Body of pancreas (tissue), 4 donors: Measurements from ENCODE around the gene TPSAB1.

Source experiments
- POLR2A ChIP-seq, 3 donors: fragments of 450-650 bp; IDR thresholded peaks; one replicate each; pipeline ENCODE4 v1.6.1; 2016; ENCODE audit warnings: antibody characterized with exemption in 3 of 3, mild to moderate bottlenecking in 2 of 3
- TF ChIP-seq, protein P1 (sequence below), 7 experiments: fragments of 450-650 bp in 4 of 7; fragments of 200-600 bp in 3 of 7; sonication (generic) in 3 of 7; IDR thresholded peaks; one replicate each; pipeline ENCODE4 v1.5.1; 2016 to 2019; ENCODE audit warnings: antibody characterized with exemption in 7 of 7

DNA sequence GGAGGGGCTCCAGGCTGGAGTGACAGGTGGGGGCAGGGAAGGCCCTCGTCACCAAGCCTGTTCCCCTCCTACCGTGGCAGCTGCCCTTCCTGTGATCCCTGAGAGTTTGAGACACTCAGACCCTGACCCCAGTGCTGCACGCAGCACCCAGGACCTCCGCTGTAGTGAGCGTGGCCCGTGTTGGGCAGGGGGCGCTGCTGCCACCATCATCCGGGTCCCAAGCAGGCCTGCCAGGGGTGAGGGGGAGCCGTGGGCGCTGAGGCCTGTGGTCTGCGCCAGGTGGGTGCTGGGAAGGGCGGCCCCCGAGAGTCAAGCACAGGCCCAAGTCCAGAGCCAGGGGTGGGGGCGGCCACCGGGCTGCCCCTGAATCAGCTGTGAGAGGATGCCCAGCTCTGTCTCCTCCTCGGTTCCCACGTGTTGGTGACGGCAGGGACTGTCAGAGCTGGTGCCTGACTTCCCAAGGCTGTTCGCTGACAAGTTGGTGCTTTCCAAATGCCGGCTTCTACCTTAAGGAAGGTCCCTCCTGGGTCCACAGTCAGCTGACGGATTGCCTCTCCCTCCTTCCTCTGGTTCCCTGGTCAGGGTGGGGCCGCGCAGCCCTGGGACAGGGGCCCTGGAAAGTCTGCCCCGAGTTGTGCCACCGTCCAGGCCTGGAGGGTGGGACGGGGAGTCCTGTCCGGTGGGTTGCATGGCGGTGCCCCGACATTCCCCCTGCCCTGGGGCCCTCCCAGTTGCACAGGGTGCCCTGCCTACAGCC is 46.5 kb upstream of the TPSAB1 start:
- TF ChIP-seq, protein P1, sequence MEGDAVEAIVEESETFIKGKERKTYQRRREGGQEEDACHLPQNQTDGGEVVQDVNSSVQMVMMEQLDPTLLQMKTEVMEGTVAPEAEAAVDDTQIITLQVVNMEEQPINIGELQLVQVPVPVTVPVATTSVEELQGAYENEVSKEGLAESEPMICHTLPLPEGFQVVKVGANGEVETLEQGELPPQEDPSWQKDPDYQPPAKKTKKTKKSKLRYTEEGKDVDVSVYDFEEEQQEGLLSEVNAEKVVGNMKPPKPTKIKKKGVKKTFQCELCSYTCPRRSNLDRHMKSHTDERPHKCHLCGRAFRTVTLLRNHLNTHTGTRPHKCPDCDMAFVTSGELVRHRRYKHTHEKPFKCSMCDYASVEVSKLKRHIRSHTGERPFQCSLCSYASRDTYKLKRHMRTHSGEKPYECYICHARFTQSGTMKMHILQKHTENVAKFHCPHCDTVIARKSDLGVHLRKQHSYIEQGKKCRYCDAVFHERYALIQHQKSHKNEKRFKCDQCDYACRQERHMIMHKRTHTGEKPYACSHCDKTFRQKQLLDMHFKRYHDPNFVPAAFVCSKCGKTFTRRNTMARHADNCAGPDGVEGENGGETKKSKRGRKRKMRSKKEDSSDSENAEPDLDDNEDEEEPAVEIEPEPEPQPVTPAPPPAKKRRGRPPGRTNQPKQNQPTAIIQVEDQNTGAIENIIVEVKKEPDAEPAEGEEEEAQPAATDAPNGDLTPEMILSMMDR (IDR thresholded peaks at IDR 0.05) = no peak
- no peak for TF ChIP-seq POLR2A (IDR thresholded peaks at IDR 0.05)
